LHCN-M2 (cell line): ENCODE data around the gene COL10A1. TPM values are rescaled to one million over a fixed set of nuclear protein-coding genes. Genes with fewer than 3 reads are reported as not detected.

Experiments
- DNase-seq: peaks from one replicate; pipeline ENCODE4 v3.0.0-alpha.2; 2012; ENCODE audit warnings: low read depth
- polyA plus RNA-seq: library from polyadenylated mRNA; unstranded; fragments of >200 nt; gene quantifications from one replicate; pipeline ENCODE4 v1.2.1, GENCODE V29; 2012; ENCODE audit warnings: missing spikeins
- total RNA-seq: library from RNA; depleted of rRNA; stranded (reverse); fragments of >200 nt; gene quantifications from 2 replicates; pipeline ENCODE4 v1.2.3, GENCODE V29; 2014; rRNA removed

The COL10A1 gene
- total RNA-seq: 1.4 and 1.7 TPM in 2 replicates
- 0.10 TPM for polyA plus RNA-seq

DNA sequence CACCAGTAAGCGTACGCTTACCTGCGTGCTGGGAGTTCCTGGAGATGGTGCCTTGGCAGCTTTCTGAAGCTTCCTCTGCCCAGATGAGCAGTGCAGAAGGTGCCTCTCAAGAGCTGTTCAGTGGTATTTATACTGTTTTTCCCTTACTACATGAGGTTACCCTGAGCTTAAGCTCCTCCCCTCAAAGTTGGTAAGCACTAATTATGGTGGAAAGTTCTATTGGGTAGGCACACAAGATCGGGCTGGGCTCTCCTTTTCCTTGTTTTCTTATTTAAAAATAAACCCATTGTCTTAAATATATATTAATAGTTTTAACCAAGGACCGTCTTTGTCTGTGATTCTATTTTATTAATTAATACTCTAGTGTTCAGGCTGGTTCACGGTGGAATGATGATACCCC lies at the start of gene COL10A1:
TSS of gene COL10A1 (minus strand) at position 101 of the 400 bp plus-strand sequence. CDS start 640 bp downstream, outside the sequence.
- DNase-seq: no peak

DNA sequence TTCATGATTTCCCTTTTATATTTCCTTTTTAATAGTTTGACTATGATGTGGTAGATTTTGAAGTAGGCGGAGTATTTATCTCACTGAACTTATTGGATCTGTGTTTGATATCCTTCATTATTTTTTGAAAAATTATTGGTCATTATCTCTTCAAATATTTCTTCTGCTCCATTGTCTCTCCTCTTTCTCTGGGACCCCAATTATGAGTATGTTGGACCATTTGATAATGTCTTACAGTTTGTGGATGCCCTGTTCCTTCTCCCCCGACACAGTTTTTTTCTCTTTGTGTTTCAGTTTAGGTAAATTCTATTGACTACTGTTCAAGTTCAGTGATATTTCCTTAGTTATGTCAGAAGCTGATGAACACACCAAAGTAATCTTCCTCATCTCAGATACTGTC lies 49.4 kb upstream of the COL10A1 start:
- no peak for DNase-seq

DNA sequence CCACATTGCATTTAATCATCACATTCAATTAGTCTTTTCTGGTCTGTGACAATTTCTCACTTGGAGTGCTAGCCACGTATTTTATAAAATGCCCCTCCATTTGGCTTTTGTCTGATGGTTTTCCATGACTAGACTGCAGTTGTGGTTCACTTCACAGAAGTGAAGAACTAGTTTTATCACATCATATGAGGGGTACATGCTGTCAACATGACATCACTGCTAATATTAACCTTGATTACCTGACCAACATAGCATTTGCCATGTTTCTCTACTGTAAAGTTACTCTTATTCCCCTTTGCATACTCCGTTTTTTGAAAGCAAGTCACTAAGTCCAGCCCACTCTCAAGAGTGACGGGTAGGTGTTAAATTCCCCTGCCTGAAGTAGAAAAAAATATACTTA lies 48.0 kb upstream of the COL10A1 start:
- DNase-seq: no peak

DNA sequence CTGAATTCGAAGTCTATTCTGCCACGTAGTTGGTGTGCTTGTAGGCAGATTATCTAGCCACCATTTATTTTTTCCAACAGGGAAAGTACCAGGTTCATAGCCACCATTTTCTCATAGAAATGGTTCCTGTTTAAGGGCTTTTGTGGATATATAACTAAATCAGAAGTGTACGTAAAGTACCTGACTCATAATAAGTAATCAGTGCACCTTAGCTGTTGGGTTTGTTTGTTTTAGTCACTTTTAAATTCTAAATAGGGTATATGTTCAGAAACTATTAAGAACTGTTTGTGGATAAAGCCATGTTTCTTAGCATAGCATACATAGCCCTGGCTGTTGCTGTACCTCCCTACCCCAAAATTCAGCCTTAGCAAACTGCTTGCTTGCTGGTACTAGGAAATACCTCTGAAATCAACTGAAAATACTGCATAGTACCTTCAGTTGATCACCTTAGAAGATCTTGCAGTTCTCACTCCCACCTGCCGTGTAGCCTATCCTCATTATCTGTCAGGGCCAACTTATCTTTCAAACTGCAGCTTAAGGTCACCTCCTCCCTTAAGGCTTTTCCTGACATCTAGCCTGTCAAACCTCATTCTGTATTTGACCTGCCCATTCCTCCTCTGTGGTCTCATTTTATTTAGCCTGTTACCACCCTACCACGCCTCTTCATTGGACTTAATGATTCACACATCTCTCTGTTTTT lies 44.6 kb upstream of the COL10A1 start:
- DNase-seq: no peak

DNA sequence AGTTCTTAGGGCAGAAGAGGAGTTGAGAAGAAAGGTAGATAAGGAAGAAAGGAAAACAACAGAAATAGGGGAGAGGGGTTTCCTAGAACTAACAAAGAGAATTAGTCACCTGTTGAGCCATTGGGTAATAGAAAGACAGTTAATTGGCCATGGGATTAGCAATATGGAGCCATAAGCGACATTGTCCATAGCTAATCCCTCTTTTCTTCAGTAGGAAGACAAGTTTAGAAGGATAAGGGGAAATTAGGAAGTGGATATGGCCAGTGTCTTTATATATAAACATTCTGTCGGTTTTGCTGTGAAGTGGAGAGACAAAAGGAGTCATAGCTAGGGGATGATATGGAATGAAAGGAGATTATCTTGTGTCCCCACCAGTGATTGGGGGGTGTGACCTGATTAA lies 43.9 kb upstream of the COL10A1 start:
- DNase-seq: no peak

DNA sequence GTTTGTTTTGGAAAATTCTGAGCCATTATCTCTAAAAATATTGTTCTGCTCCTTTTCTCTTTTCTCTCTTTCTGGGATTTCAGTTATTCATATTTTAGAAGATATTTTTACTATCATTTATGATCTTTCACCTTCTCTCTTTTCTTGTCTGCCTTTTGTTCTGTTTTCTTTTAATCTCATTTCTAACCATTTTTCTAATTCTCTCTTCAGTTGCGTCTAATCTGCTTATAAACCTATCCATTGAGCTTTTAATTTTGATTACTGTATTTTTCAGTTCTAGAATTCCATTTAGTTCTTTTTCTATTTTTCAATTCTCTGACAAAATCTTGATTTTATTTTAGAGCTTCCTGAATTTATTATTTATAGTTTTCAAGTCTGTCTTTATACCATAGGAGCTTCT lies 42.2 kb upstream of the COL10A1 start:
- DNase-seq: no peak

DNA sequence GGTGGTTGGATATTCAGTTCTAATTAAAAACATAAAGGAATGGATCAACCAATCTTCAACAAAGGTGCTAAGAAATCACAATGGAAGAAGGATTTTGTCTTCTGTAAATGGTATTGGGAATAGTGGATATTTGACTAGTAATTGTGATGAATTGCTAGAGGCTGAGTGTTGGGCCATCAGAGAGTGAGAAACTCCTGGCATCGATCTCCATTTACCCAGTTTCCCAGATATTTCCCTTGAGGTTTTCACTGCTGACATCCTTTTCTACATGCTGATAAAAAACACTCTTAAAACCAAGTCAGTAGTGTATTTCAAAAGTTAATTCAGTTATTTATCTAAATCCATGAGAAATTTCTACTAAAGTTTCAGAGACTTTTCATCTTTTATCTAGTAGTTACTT lies 40.4 kb upstream of the COL10A1 start:
- no peak for DNase-seq

DNA sequence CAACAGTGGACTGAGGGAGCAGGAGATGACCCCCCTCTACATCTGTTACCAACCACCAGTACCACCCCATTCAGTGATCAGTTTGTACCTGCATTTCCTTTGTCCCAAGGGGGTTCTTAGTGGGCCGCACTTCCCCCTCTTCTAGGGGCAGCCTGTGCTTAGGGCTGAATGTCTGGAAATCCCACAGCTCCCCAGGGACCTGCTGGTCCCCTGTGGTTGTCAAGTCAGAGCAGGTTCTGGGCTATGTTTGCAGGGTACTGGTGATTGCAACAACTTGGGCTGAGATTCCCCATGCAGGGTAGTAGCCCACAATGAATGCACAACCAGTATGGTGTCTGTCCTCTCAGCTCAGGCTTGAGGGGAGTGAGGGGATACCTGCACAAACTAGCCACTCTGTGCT lies 39.7 kb upstream of the COL10A1 start:
- no peak for DNase-seq

DNA sequence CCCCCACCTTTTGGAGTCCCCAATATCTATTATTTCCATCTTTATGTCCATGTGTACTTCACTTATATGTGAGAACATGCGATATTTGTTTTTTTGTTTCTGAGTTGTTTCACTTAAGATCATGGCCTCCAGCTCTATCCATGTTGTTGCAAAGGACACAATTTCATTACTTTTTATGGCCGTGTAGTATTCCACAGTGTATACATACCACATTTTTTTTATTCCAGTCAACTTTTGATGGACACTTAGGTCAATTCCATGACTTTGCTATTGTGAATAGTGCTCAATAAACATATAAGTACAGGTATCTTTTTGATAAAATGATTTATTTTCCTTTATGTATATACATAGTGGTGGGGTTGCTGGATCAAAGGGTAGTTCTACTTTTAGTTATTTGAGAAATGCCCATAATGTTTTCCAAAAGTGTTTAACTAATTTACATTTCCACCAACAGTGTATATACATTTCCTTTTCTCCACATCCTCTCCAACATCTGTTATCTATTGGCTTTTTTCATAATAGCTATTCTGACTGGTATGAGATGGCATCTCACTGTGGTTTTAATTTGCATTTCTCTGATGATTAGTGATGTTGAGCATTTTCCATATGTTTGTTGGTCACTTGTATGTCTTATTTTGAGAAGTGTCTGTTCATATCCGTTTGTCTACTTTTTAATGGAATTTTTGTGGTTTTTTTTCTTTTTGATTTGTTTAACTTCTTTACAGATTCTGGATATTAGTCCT lies 34.0 kb upstream of the COL10A1 start:
- peak; percentile 44 for DNase-seq

DNA sequence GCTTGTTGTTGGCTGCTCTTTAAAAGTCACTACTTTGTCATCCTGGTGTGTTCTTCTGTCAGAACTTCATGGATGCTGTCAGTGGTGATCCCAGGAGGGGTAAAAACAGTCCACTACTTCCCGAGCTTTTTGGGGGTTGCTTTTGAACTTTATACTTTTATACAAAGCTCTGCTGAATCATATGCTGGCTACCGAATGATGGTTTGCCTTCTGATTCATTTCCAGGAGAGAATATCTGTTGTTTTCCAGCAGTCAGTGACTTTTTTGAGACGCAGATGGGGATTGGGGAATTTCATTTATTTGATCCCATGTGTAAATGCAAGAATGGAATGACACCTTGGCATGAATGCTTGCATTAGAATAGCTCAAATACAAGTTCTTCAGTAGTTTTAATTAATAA lies 32.7 kb upstream of the COL10A1 start:
- DNase-seq: peak; percentile 47

DNA sequence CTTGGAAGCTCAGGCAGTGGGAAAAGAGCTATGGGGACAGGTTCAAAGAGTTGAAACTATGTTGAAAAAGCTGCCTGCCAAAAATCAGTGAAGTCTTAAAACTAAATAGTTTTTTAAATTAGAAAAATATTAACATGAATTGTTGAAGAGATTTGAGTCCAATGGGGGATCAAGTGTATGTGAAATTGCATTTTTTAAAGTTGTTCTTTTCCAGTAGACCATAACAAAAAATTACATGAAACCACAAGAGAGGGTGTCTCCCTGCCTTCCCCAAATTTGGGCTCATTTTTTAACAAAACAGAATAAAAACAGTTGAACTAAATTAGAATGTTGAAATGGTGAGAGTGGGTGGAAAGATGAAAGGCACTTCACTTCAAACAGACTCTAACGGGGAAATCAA lies 31.5 kb upstream of the COL10A1 start:
- no peak for DNase-seq

DNA sequence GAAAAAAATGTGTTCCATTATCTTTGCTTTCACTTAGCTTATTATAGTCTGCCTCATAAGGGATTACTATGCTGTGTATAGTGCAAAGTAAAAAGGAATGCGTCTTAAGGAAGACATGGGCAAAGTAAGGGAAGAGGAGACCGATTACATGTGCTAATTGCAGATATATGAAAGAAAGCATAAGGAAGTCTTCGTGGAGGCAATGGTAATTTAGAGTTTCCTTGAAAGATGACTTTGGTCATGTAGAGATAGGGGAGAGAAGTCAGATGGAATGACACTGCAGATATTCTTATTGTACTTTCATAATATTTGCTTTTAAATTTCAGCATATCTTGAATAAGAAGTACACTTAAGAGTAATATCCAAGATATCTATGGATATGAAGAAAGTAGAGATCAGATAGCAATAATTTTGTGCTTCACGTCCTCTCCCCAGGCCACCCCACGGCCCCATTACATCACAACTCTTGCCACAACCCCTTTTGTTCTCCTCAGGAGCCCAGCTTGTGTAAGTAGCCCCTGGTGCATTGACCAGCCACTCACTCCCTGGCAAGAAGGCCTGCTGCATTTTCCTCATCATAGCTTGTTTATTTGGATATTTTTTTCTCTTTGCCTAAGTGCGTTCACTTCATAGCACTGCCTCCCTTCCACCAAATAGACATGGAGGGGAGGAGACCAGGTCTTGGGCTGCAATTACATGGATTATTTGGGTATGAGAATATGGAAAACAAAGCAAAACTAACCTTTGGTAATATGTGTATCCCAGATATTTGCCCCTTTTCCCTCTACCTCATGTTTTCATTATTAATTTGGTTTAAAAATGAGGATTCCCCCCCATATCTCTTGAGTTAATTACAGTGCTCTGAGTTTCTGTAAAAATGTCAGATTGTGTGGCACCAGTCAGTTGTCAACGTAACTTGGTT lies 30.7 kb upstream of the COL10A1 start:
- no peak for DNase-seq

DNA sequence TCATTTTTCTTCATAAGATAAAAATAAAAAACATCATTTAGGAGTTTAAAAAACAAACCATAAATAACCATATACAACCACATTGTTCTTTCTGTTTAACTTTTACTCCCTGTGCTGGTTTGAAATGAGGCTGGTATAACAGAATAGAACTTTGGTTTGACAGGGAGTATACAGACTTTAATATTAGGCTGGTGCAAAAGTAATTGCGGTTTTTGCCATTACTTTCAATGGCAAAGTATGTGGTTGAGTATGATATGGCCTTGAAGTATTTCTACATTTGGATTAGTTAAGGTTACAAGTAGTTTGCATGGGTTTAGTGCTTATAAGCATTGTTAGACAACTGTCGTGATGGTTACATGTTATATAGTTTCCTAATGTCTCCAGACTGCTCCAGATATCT lies 29.0 kb upstream of the COL10A1 start:
- no peak for DNase-seq

DNA sequence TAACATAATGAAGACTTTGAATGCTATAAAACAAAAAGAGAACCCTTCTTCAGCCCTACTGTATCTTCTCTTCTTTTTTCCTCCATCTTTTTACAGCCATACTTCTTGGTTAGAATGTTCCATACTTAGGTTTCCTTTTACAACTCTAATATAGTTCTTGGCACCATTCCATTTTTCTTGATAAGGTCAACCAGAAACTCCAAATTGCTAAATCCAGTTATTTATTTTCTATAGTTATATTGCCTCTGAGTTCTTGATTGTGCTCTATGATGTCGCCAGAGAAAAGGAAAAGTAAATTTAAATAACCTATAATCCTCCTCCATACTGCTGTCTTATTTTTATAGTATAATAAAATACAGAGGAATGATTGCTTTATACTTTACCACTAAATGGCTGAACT lies 26.7 kb upstream of the COL10A1 start:
- DNase-seq: no peak

DNA sequence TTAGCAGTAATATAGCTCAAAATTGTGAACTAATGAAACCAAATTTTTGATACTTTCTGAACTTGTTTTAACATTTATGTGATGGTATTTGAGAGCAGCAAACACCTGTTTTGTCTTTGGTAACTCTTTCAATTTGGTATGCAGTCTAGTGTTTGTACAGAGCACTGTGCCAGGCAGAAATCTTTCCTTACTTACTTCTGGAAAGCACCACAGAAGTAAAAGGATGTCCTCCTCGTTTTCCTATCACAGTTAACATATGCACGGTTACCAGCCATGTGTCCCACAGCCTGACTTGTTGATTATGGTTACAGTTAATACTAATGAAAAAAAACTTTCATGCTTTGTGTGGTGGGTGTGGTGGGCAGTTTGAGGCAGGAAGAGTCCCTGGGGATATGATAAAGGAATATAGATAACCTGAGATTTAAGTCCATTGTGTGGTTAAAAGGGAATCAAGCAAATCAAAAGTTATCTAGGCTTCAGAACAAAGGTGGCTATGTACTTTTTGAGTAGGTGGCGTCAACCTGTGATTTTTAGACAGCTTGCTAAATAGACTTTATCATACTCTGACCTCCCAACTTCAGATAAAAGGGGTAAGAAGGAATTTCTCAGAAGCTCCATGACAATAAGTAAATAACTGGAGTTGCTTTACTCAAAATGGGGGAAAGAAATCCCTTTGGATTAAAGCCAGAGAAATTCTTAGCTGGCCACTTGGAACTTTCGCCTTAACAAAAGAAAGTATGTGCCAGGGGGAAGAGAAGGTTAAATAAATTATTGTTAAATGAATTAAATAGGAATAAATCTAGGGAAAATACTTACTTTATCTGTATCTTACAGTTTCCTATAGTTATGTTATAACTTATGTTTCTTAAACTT lies 20.1 kb upstream of the COL10A1 start:
- DNase-seq: peak; percentile 55

DNA sequence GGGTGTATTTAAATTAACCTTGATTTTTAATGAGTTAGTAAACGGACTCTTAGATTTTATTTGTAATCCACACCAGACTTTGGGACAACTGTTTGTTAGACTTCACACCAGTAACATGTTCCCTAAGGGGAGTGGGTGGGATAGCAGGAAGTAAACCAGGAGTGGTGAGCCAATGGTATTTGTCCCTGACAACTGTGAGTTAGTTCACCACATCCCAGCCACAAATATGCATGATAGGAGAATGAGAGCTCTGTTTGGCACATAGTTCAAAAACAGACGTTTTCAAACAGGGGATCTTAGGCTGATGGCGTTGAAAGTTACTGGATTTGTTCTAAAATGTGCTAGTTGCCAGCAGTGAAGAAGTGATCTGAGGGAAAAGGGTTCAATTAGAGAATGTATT lies 18.7 kb upstream of the COL10A1 start:
- DNase-seq: peak; percentile 98

DNA sequence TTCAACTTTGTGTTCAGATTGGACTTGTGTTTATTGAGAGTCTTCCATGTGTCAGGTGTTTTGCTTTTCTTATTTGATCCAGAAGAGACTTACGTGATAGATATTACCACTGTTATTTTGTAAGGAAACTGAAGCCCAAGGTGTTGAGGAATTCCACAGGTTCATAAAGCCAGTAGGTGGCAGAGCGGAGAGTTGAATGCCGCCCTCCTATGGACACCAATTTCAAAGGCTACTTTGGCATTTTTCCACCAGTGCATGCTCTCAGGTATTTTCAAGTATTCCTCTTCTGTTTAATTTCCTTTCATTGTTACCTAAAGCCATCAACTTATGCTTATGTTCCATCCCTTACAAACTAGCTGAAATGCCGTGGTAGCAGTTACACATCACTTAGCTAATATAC lies 14.0 kb upstream of the COL10A1 start:
- no peak for DNase-seq

DNA sequence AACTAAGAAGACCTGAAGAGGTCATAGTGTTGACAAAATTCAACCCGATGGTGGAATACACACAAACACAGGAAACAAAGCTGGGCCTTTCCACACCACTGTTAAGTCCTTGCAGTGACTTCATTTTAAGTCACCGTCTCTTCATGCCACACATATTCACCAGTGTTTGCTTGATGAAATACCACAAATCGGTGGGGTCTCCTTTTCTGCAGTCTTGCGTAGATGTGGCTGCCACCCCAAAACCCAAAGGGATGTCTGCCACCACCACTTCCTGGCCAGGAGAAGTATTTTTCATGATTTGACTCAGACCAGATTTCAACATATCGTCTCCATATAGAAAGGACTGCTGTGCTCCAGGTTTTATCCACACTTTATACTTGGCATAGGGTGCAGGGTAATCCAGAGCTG lies 11.0 kb upstream of the COL10A1 start:
- DNase-seq: no peak

DNA sequence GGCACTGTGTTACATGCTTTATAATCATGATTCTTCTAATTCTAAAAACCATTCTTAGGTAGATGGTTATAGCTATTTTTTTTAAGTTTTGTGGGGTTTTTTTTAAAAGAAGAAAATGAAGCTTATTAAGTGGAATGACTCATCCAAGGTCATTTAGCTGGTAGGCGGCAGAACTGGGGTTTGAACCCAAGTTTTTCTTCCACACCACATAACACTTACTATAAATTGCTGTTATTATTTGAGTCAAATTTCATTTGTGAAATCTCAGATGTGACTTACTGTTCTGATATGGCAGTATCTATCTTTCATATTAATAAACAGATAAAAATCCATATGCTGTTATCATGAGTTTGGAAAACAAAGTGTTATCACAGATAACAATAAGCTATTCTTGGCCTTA lies 10.4 kb upstream of the COL10A1 start:
- no peak for DNase-seq

DNA sequence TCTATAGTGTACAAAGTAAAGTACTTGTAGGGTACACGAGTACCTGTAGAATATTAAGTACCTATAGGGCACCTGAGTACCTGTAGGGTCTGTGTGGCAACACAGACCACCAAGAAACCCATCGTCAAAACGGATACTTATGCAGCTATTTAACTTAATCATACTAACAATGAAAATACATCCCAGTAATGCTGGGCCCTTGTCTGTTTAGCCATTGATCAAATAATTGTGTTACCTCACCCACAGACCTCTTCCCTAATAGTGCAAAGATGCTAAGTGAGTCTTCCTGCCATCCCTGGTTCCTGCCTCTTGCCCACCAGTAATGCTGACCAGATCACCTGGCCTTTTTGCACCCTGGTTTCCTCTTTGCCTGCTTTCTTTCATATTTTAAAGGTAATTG lies 7.5 kb upstream of the COL10A1 start:
- no peak for DNase-seq
